ENCODE measurements around the gene TMEM109.

- TF ChIP-seq CTCF (IDR thresholded peaks at IDR 0.05) (no peak), POLR2A (IDR thresholded peaks at IDR 0.05) (no peak)
Observed at GRCh38 chr11:60866911-60867870, 46.8 kb upstream of the TMEM109 start, which contains the start of gene ZP1.
